Endodermal cell (in vitro differentiated cells): ENCODE results near the gene PAIP2. TPM values are rescaled to one million over a fixed set of nuclear protein-coding genes. Genes with fewer than 3 reads are reported as not detected.

ENCODE experiments used
- DNase-seq: peaks from one replicate; pipeline ENCODE4 v3.0.0-alpha.2; 2017
- H3K27ac ChIP-seq: 2 replicates; pipeline ENCODE4 v1.5.1; 2013; ENCODE audit warnings: mild to moderate bottlenecking, low read depth, low read length, moderate library complexity
- H3K27me3 ChIP-seq: 2 replicates; pipeline ENCODE4 v1.6.1; 2013; ENCODE audit warnings: mild to moderate bottlenecking, low read length, moderate library complexity; ENCODE audit not compliant: insufficient read depth, control insufficient read depth, poor library complexity, severe bottlenecking
- H3K36me3 ChIP-seq: 2 replicates; pipeline ENCODE4 v1.7.0; 2013; ENCODE audit warnings: mild to moderate bottlenecking, low read length, moderate library complexity; ENCODE audit not compliant: control insufficient read depth, insufficient read depth
- H3K4me1 ChIP-seq: one replicate; pipeline ENCODE4 v1.7.0; 2013; ENCODE audit warnings: low read length; ENCODE audit not compliant: control insufficient read depth, insufficient read depth
- H3K4me3 ChIP-seq: 2 replicates; pipeline ENCODE4 v1.5.1; 2013; ENCODE audit warnings: mild to moderate bottlenecking, low read length, moderate library complexity
- H3K9ac ChIP-seq: 2 replicates; pipeline ENCODE4 v1.6.1; 2013; ENCODE audit warnings: mild to moderate bottlenecking, low read length, moderate library complexity; ENCODE audit not compliant: poor library complexity, severe bottlenecking; ENCODE audit errors: extremely low read depth
- H3K9me3 ChIP-seq: 2 replicates; pipeline ENCODE4 v1.6.1; 2013; ENCODE audit warnings: mild to moderate bottlenecking, low read length, moderate library complexity; ENCODE audit not compliant: control insufficient read depth
- H3K27ac Mint-ChIP-seq: 2 replicates; pipeline ENCODE4 v1.8.0; 2020; ENCODE audit warnings: mixed read lengths
- H3K27me3 Mint-ChIP-seq: 2 replicates; pipeline ENCODE4 v1.8.0; 2021; ENCODE audit warnings: mild to moderate bottlenecking, mixed read lengths; ENCODE audit not compliant: insufficient read depth
- H3K36me3 Mint-ChIP-seq: 2 replicates; pipeline ENCODE4 v1.8.0; 2020; ENCODE audit warnings: low read depth, mixed read lengths
- H3K4me1 Mint-ChIP-seq: 2 replicates; pipeline ENCODE4 v1.8.0; 2020; ENCODE audit warnings: mixed read lengths
- H3K4me3 Mint-ChIP-seq: 2 replicates; pipeline ENCODE4 v1.8.0; 2020; ENCODE audit warnings: mild to moderate bottlenecking, moderate library complexity, mixed read lengths
- H3K9me3 Mint-ChIP-seq: 2 replicates; pipeline ENCODE4 v1.8.0; 2020; ENCODE audit warnings: mild to moderate bottlenecking, mixed read lengths
- CTCF ChIP-seq: fragments of 200-600 bp; sonication (generic); conservative IDR thresholded peaks from 2 replicates; pipeline ENCODE4 v1.5.0; 2021; ENCODE audit warnings: antibody characterized with exemption, mild to moderate bottlenecking
- WGBS, 2 experiments: methylation state at CpG; one replicate each; pipeline versions ENCODE4 v1.1.5 to v1.1.7; 2013; ENCODE audit warnings: missing lambda C conversion rate in 2 of 2, mixed read lengths in 1 of 2; ENCODE audit not compliant: insufficient coverage in 1 of 2, insufficient read length in 1 of 2; 5-methylcytosine and 5-hydroxymethylcytosine counted together
- total RNA-seq, 2 donors: library from RNA; stranded (reverse); fragmentation: NEBNext Ultra II Directional in 1 of 2; extraction: Animal tissue kit (Norgen Biotek cat#: 25700) in 1 of 2; gene quantifications; 2 replicates in 1 of 2; 3 replicates in 1 of 2; pipeline ENCODE4 v1.2.1, GENCODE V29; 2021

The PAIP2 gene
- total RNA-seq, 2 donors from 2014 or later = 128 to 142 TPM

DNA sequence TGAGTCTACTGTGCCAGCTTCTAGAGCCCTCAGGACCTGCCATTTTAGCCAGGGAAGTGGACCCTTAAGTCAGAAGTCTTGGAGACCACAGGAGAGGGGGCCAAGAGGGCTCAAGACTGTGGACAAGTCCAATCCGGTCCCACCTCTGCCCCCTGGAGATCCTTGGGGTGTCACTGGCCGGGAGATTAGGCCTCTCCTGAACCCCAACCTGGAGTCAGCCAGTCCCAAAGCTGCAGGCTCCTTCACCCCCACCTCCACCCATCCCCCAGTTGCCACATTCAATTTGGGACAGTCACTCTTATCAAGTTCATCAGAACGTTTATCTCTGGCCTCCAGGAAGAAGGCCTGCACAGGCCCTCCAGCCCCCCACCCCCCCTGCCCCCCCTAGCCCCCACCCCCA, 41.2 kb downstream of the PAIP2 start:
- Histone ChIP-seq H3K27me3 (no peaks in the 10 kb centered on the region), H3K9me3 (no peaks in the 10 kb centered on the region), H3K27ac (no peak overlapping the region), H3K36me3 (no peaks in the 10 kb centered on the region), H3K9ac (no peak overlapping the region), H3K4me1 (peaks cover 6% of the 10 kb centered on the region), H3K4me3 (no peak overlapping the region)
- H3K27ac Mint-ChIP-seq = no peak overlapping the region
- peaks cover 2% of the 10 kb centered on the region for H3K36me3 Mint-ChIP-seq
- DNase-seq = no peak
- WGBS, 2 experiments = 85% methylated on average over 2 of the region's 3 CpGs; no CpG with 5 or more reads in 1 of the 2 experiments
- no peak overlapping the region for H3K4me3 Mint-ChIP-seq
- no peaks in the 10 kb centered on the region for H3K9me3 Mint-ChIP-seq
- no peak for TF ChIP-seq CTCF
- peaks cover 16% of the 10 kb centered on the region for H3K4me1 Mint-ChIP-seq
- H3K27me3 Mint-ChIP-seq = no peaks in the 10 kb centered on the region

GRCh38 chr5:139383275-139383992, 41.8 kb downstream of the PAIP2 start, which contains the start of gene SLC23A1:
Gene SLC23A1 (minus strand): TSS chr5:139383297. CDS start chr5:139383253, 44 bp downstream.
- no peaks in the 10 kb centered on the region for H3K36me3 ChIP-seq
- Mint-ChIP-seq H3K36me3 (peaks cover 2% of the 10 kb centered on the region), H3K4me3 (no peak within 1 kb of the TSS), H3K27ac (no peak within 1 kb of the TSS), H3K9me3 (no peaks in the 10 kb centered on the region), H3K4me1 (peaks cover 22% of the 10 kb centered on the region), H3K27me3 (no peaks in the 10 kb centered on the region)
- no peak within 1 kb of the TSS for H3K4me3 ChIP-seq
- no peak within 1 kb of the TSS for H3K9ac ChIP-seq
- H3K4me1 ChIP-seq = peaks cover 6% of the 10 kb centered on the region
- TF ChIP-seq CTCF = no peak
- peak; percentile 49 for DNase-seq
- H3K27ac ChIP-seq = no peak within 1 kb of the TSS
- no peaks in the 10 kb centered on the region for H3K27me3 ChIP-seq
- 88 to 92% methylated on average over 9 to 10 of the region's 10 CpGs for WGBS, 2 experiments
- no peaks in the 10 kb centered on the region for H3K9me3 ChIP-seq

DNA sequence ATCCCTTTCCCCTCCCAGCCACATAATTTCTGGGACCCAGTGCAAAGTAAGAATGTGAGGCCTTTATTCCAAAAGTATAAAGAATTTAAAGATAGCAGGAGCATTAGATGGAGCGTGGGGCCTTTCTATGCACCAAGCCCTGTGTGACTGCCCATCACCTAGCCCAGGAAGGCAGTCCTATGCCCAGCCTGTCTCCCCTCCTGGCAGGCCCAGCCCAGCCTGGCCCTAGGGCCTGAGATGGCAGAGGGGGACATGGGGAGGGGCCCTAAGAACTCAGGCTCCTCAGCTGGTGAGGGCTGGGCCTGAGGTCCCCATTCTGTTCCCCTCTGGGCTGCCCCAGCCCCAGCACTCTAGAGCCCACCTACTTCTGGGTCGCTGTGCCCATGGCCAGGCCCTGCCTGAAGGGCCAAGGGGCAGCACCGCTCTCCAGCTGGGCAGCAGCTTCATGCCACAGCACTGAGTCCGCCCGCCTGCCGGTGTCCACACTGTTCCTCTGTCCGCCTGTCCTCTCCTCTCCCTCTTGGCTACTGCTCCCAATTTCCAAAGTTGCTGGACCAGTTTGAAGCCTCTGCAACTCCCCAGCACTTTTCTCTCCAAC, 42.4 kb downstream of the PAIP2 start:
- Mint-ChIP-seq H3K9me3 (no peaks in the 10 kb centered on the region), H3K4me3 (no peak overlapping the region), H3K36me3 (peaks cover 2% of the 10 kb centered on the region), H3K4me1 (peaks cover 23% of the 10 kb centered on the region), H3K27me3 (no peaks in the 10 kb centered on the region), H3K27ac (no peak overlapping the region)
- peak; percentile 38 for DNase-seq
- no peak overlapping the region for H3K27ac ChIP-seq
- no peak for TF ChIP-seq CTCF
- H3K27me3 ChIP-seq = no peaks in the 10 kb centered on the region
- H3K4me1 ChIP-seq = peaks cover 6% of the 10 kb centered on the region
- no peaks in the 10 kb centered on the region for H3K9me3 ChIP-seq
- H3K9ac ChIP-seq = no peak overlapping the region
- 76 to 81% methylated on average over 5 to 7 of the region's 7 CpGs for WGBS, 2 experiments
- no peak overlapping the region for H3K4me3 ChIP-seq
- no peaks in the 10 kb centered on the region for H3K36me3 ChIP-seq
